GM13976 (cell line): ENCODE measurements around the gene SLC7A14.
"Not testable (repeated sequence)": the region's sequence is repeated elsewhere in the genome, so short reads cannot be mapped to it uniquely, and the experiment has no call there.

Experiments
- DNase-seq: peaks from one replicate; pipeline ENCODE4 v3.0.0; 2012; ENCODE audit warnings: low spot score
- in situ Hi-C: fragments of 300-500 bp; cut with MboI; formaldehyde crosslinking; loops from one replicate; pipeline ENCODE4 v1.12.0; 2022; ENCODE audit warnings: low sequenced_read_pairs, mixed read lengths, inconsistent platforms; ENCODE audit not compliant: unreplicated experiment
- TF ChIP-seq, protein P1 (sequence below): IDR thresholded peaks from 2 replicates; pipeline ENCODE4 v1.5.1; 2012; ENCODE audit warnings: borderline replicate concordance, mild to moderate bottlenecking; ENCODE audit not compliant: insufficient read depth; ENCODE audit errors: extremely low read depth, missing control alignments, control extremely low read depth

SLC7A14 gene

DNA sequence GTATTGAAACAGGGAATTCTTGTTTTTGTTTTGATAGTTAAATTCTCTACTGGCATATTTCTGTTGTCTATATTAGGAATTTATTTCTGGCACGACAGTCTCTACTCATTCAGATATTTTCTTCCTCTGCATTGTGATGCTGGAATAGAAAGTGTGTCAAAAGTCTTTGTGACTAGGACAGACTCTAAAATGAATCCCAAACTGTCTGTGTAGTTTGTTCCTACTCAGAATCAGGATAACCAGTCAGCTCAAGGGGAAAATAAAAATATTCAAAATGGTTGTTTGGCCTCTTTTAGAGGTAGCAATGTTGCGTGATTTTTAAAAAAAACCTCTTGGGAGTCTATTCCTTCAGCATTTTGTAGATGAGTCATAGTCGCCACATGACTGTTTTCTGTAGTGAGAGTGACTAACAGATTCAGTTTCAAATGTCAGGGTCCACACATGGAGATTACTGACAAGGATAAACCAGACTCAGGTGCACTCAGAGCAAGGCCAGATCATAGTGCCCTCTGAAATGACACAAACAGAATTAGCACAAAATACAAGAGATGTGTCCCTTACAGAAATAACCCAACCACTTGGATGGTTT, 13.1 kb downstream of the SLC7A14 start:
- DNase-seq, result peak; percentile 41
- in situ Hi-C loops, result no loop called here
- TF ChIP-seq, protein P1, sequence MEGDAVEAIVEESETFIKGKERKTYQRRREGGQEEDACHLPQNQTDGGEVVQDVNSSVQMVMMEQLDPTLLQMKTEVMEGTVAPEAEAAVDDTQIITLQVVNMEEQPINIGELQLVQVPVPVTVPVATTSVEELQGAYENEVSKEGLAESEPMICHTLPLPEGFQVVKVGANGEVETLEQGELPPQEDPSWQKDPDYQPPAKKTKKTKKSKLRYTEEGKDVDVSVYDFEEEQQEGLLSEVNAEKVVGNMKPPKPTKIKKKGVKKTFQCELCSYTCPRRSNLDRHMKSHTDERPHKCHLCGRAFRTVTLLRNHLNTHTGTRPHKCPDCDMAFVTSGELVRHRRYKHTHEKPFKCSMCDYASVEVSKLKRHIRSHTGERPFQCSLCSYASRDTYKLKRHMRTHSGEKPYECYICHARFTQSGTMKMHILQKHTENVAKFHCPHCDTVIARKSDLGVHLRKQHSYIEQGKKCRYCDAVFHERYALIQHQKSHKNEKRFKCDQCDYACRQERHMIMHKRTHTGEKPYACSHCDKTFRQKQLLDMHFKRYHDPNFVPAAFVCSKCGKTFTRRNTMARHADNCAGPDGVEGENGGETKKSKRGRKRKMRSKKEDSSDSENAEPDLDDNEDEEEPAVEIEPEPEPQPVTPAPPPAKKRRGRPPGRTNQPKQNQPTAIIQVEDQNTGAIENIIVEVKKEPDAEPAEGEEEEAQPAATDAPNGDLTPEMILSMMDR, result no peak

DNA sequence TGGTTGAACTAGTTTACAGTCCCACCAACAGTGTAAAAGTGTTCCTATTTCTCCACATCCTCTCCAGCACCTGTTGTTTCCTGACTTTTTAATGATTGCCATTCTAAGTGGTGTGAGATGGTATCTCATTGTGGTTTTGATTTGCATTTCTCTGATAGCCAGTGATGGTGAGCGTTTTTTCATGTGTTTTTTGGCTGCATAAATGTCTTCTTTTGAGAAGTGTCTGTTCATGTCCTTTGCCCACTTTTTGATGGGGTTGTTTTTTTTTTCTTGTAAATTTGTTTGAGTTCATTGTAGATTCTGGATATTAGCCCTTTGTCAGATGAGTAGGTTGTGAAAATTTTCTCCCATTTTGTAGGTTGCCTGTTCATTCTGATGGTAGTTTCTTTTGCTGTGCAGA, 18.3 kb downstream of the SLC7A14 start:
- DNase-seq, in situ Hi-C loops: not testable (repeated sequence)

DNA sequence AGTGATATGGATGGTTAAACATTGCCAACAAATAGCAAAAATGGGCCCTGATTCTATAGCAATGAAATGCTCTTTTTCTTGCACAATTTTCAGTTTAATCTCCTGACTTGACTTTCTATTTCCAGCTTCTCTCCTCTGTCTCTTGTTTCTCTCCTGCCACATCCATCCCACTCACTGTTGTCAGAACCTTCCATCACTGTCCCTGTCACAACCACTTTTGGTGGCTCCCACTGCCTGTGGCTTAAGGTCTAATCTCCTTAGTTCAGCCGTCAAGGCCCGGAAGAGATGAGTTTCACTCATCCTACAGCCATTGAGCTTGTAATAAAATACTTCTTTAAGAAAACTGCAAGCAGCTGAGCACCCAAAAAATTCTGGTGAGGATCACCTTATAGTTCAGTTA, 19.5 kb downstream of the SLC7A14 start:
- DNase-seq, result no peak
- TF ChIP-seq, protein P1, result no peak
- in situ Hi-C loops, result no loop called here

DNA sequence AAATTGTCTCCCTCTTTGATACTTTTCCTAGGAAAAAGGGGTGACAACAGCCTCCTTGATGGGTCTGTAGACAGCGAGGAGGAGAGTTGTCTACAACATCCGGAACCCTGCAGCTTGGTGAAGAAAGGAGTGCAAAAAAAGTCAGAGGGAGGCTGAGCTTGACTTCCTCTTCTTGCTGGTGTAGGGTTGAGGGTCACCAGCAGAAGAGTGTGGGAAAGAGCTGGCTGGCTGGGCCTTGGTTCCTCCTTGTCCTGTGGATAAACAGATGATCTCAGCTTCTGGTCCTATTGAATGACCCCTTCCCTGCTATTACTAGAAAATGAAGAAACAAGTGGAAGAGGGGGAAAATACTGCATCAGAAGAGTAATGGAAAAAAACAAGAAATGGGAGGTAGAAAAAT, 20.4 kb downstream of the SLC7A14 start:
- TF ChIP-seq, protein P1, result no peak
- DNase-seq, result no peak
- in situ Hi-C loops, result no loop called here

DNA sequence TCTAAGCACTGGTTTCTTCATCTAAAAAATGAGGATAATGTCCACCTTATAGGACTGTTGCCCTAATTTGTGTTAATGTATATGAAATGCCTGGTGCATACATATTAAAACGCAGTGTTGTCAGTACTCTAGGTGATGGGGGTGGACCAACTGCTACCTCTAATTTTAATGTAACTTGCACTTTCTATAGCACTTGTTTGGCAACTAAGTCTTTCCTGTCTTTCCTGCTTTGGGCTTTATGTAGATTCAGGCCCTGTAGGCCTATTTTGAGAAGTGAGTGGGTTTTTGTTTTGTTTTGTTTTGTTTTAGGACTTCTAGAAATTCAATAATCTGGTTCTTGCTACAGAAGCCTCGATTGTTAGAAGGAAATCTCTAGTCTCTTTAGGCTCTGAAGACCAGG, 21.2 kb downstream of the SLC7A14 start:
- TF ChIP-seq, protein P1, result no peak
- in situ Hi-C loops, result no loop called here

DNA sequence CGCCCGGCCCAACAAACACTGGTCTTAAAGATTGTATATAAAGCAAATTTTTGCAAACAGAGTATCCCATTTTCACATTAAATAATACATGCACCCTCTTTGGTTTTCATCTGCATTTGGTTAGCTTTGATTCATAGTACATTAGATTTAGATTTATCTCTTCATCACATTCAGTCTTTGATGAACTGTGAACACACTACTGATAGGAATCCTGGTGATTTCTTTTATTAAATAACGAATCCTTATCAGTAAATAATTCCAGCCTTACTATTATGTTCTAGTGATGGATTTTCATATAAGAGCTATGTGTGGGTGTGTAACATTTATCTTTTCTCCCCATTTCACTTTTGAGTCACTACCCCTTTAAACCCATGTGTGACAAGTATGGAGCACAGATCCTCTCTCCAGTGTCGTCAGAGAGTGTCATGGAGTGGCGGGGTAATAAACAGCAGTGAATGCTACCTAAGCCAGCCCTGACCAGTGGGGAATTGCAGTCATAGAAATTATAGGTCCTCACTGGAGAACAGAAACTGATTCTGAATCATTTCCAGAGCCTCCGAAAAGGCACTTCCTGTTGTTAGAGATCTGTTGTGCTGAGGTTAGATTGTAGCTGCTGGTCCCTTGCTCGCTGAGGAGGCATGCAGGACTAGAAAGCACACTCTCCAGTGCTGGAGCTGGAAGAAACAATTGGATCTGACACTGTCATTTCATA, 22.0 kb downstream of the SLC7A14 start:
- peak; percentile 33 for DNase-seq
- TF ChIP-seq, protein P1, result no peak
- in situ Hi-C loops, result no loop called here

More for the DNA sequence above, 21.2 kb downstream of the SLC7A14 start:
- DNase-seq, result no peak

DNA sequence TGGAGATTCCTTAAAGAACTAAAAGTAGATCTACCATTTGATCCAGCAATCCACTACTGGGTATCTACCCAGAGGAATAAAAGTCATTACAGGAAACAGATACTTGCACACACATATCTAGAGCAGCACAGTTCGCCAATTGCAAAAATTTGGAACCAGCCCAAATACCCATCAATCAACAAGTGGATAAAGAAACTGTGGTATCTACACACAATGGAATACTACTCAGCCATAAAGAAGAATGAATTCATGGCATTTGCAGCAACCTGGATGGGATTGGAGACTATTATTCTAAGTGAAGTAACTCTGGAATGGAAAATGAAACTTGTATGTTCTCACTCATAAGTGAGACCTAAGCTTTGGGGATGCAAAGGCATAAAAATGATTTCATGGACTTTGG, 23.8 kb downstream of the SLC7A14 start:
- DNase-seq, result no peak
- TF ChIP-seq, protein P1, result no peak
- in situ Hi-C loops, result no loop called here
